GM18873 (cell line): ENCODE results near the gene OTUD5.
"Not testable (repeated sequence)": the region's sequence is repeated elsewhere in the genome, so short reads cannot be mapped to it uniquely, and the experiment has no call there.

ENCODE experiments used
- ATAC-seq: cut with Tn5 transposase; IDR thresholded peaks from one replicate; pipeline ENCODE4 v1.9.1; 2021; ENCODE audit warnings: mild to moderate bottlenecking, moderate library complexity, moderate number of reproducible peaks; ENCODE audit not compliant: unreplicated experiment, low FRiP score

OTUD5 gene

DNA sequence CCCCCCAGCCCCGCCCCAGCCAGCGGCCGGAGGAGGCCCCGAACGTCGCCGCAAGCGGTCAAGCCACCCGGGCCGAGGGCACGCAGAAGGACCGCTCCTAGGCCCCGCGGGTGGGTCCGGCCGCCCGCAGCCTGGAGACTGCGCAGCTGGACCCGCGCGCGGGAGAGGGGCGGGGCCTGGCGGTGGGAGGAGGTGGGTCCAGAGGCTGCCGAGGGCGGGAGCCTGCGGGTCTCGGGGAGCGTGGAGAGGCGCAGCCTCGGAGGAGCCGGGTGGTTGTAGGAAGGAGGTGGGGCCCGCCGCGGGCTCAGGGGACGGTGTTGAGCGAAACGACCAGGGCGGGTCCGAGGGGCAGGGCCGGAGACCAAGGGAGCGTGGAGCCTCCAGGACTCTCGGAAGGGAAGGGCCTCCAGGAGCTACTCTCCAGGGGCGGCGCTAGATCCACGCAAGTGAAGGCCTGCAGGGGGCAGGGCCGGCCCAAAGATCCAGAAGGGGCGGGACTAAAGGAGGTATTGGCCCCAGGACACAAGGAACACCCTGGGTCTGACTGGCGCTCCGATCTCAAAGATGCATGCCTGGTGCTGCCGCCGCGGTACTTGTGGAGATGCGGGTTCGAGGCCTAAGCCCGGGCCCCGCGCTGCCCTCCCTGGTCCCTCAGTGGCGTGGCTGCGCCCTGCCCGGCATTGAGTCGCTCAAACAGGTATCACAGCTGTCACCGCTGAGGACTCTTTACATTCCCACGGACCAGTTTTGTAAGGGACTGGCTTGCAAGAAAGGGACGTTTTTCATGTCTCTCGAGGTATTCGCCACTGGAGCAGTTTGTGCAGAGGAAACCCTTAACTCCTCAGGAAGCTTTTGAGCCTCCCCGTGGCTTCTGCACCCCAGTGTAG lies 65.8 kb downstream of the OTUD5 start:
- ATAC-seq: peak; percentile 57

DNA sequence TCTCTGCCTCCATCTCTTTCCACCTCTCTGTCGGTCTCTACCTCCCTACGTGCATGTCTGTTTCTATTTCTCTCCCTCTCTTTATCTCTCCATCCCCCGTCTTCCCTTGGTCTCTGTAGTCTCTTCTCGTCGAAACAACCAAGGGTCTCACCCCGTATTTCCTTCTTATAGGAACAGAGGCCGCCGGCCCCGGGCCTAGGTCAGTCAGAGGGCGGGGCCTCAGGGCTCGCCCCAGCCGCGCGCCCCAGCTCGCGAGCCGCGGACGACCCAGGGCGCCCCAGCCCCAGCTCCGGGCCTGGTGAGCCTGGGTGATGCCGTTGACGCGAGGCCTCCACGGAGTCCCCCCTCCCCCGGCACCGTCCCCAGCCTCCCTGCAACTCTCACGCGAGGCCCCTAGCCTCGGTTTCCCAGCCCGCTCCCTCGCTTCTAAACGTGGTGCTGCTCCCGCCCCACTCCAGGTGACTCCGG lies 66.4 kb downstream of the OTUD5 start:
- ATAC-seq: peak; percentile 11

DNA sequence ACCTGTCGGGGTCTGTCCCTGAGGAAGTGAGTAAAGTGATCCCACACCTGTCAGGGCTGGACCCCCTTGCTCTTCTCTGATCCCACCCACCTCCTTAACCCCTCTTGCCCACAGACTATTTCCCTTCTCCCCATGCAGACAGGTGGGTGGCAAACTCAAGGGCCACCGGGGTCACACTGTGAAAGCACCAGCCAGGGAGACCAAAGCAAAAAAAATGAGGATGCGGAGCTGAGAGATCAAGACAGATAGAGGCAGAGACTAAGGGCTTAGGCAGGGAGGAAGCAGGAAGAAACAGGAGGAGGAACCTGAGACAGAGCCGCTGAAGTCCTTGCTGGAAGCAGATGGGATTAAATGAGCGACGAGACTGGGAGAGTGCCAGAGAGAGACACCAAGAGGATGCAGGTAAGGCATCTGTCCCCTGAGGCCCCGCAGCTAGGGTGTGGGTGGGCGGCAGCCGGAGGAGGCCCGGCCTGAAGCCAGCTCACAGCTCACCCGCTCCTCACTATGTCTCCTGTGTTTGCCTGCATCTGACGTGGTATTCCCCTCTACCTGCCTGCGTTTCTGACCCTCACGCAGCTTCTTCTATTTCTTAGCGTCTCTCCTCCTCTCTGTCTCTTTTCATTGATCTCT lies 67.0 kb downstream of the OTUD5 start:
- ATAC-seq: no peak

DNA sequence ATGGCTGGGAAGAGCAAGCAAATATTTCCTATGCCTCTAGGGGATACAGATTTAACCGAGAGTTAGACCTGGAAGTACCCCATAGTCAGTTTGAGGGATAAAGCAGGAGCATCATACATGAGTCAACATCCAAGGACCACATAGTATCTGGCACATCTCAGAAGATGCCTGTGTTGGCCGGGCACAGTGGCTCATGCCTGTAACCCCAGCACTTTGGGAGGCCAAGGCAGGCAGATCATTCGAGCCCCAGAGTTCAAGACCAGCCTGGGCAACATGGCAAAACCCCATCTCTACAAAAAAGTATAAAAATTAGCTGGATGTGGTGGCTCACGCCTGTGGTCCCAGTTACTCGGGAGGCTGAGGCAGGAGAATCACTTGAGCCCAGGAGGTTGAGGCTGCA lies 70.8 kb downstream of the OTUD5 start:
- not testable (repeated sequence) for ATAC-seq

DNA sequence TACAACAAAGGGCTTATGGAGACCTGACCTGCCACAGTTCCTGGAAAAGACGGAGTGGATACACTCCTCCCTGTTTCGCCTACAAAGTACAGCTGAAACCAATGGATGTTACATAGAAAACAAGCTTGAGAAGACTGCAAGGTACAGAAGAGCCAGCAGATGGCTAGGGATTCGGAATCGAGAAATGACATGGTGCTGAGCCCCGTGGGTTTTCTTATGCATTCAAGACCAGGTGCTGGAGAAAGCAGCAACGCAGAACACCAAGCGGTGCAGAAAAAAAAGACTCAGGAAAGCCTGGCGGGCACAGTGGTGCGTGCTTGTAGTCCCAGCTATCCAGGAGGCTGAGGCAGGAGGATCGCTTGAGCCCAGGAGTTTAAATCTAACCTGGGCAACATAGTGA lies 73.7 kb downstream of the OTUD5 start:
- ATAC-seq: no peak

DNA sequence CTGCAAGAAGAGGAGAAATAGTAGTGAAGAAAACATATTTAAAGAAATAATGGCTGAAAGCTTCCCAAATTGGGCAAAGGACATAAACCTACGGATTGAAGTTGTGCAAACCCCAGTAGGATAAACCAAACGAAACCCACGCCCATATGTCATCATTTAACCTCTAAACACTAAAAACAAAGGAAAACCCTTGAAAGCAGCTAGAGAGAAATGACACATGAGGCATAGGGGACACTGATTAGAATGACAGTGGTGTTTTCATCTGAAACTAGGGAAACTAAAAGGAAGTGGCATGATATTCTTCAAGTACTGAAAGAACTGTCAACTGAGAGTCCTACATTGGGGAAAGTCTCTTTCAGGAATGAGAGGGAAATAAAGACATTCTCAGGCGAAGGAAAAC lies 80.5 kb downstream of the OTUD5 start:
- ATAC-seq: not testable (repeated sequence)
